Measurements from ENCODE around the gene MAGEA6.
"Not testable (repeated sequence)": the region's sequence is repeated elsewhere in the genome, so short reads cannot be mapped to it uniquely, and the experiment has no call there.

The MAGEA6 gene

DNA sequence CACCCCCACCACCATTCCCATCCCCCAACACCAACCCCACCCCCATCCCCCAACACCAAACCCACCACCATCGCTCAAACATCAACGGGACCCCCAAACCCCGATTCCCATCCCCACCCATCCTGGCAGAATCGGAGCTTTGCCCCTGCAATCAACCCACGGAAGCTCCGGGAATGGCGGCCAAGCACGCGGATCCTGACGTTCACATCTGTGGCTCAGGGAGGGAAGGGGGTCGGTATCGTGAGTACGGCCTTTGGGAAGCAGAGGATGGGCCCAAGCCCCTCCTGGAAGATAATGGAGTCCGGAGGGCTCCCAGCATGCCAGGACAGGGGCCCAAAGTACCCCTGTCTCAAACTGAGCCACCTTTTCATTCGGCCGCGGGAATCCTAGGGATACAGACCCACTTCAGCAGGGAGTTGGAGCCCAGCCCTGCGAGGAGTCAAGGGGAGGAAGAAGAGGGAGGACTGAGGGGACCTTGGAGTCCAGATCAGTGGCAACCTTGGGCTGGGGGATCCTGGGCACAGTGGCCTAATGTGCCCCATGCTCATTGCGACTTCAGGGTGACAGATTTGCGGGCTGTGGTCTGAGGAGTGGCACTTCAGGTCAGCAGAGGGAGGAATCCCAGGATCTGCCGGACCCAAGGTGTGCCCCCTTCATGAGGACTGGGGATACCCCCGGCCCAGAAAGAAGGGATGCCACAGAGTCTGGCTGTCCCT is 35.2 kb downstream of the MAGEA6 start:
- DNase-seq (ENCODE audit: low read depth in 2 of 2): not testable (repeated sequence)

GRCh38 chrX:152733261-152733975 is 36.1 kb downstream of the MAGEA6 start, which contains the start of the genes CSAG1 and MAGEA12:
TSS of gene CSAG1 (minus strand) at chrX:152733721. CDS start at chrX:152732460, 1,261 bp downstream.
TSS of gene MAGEA12 (plus strand) at chrX:152733757. CDS start at chrX:152736162, 2,405 bp downstream.
- no peak for DNase-seq (ENCODE audit: low read depth in 2 of 2)

- no peak for DNase-seq (ENCODE audit: low read depth in 2 of 2)
These were observed 44.1 kb downstream of the MAGEA6 start for GRCh38 chrX:152725409-152725808.

All from stimulated activated CD4-positive, alpha-beta T cell treated with anti-CD3 and anti-CD28 coated beads, Interleukin-12 subunit alpha, Interleukin-12 subunit beta, amount 100 ng/mL, for 24 hours (primary cell).